HG03039 (cell line): ENCODE measurements around the gene CCR3.

ENCODE experiments used
- ATAC-seq: cut with Tn5 transposase; IDR thresholded peaks from one replicate; pipeline ENCODE4 v1.9.1; 2021; ENCODE audit warnings: mild to moderate bottlenecking, moderate library complexity; ENCODE audit not compliant: unreplicated experiment

The CCR3 gene

DNA sequence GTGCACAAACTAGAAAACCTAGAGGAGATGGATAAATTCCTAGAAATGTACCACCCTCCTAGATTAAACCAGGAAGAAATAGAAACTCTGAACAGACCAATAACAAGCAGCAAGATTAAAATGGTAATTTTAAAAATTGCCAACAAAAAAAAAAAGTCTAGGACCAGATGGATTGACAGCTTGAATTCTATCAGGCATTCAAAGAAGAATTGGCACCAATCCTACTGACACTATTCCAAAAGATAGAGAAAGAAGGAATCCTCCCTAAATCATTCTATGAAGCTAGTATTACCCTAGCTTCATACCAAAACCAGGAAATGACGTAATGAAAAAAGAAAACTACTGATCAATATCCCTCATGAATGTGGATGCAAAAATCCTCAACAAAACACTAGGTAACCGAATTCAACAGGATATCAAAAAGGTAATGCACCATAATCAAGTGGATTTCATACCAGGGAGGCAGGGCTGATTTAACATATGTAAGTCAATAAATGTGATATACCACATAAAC lies 24.0 kb upstream of the CCR3 start:
- no peak for ATAC-seq

- no peak for ATAC-seq
These were observed 20.9 kb upstream of the CCR3 start for GRCh38 chr3:46221391-46221790.

DNA sequence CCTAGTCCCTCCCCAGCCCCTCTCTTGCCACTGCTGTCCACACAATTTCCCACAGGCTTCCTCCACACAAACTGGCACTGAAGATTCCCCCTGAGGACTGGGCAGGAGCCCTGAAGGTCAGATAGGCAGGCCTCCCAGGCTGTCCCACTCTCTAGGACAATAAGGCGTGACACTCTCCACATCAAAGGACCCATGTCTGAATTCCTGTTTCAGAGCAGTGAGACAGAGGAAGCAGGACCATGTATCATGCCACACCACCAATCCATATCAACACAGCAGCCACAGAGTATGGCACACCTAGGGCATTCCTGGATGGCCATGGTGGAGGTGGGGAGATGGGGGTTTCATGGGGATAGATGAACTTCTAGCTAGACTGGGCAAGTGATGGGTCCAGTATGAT lies 20.3 kb upstream of the CCR3 start:
- ATAC-seq: no peak

DNA sequence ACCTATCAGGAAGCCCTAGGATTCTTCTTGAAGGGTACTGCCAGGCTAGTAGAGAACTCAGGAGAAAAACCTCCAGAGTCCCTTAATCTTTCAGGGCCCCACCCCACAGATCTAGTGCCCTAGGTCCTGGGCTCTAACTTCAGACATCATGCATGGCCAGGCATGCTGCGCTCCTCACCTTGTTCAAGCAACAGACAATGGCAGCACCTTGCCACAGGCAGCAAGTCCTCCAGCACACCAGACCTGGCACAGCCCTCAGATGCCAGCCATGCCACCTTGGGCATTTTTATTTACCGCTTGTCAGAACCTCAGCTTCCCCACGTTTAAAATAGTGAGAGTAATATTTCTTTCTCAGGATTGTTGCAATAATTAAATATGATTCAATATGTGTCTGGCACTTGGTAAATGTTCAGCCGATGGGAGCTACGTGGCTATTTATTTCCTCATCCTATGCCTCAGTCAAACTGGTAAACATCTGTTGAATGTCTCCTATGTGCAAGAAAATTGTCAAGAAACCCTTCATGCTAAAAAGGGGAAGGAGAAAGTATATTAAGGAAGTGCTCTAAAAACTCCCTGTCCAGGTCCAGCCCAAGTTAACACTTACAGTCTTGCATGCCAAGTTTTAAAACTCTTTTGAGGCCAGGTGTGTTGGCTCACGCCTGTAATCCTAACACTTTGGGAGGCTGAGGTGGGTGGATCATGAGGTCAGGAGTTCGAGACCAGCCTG lies 19.7 kb upstream of the CCR3 start:
- no peak for ATAC-seq

- ATAC-seq: no peak
These were observed 13.7 kb upstream of the CCR3 start for GRCh38 chr3:46228260-46229242.

DNA sequence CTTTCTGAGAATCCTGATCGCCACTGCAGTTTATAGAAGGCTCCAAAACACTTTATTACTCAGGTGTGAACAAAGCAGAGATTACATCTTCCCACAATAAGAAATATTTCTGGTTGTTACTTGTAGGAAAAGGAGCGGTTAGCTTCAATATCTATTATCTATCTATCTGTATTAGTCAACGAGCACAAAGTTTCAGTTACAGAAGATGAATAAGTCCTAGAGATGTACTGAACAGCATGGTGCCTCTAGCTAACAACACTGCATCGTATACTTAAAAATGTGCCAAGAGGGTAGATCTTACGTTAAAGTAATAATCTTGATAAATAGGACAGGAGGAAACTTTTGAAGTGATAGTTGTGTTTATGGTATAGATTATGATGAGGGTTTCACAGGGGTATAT lies 10.9 kb upstream of the CCR3 start:
- ATAC-seq: no peak

DNA sequence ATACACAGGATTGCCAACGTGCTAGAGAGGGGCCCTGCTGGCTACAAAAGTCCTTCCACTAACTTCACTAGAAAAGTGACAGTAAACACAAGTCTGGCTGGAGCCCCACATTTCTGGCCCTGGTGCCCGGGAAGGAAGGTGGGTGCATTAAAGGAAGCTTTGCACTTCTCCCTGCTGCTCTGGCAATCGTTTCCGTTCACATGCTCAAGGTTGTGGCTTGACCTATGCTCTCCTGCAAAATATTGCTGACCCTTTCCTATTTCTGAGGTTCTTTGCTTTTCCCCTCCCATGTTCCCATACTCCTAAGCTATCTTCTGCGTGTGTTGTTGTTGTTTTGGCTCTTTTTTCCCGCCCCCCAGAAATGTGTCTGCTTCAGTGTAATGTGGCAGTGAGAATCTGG lies 9.1 kb upstream of the CCR3 start:
- ATAC-seq: no peak

DNA sequence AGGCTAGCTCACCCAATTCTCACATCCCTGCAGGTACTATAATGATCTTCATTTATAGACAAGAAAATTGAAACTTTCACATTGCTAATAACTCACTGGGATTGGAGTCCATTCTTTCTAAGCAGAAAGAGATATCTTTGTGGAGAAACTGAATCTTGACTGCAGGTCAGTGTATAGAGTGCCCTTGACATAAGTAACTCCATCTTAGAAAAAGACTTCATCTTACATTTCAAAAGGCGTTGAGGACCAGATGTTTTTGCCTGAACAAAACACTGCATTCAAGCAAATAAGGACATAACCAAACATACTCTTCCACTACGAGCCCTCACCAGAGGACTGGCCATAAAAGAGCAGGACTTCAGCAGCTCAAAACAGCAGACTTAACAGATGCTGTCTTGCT lies 6.8 kb upstream of the CCR3 start:
- no peak for ATAC-seq

DNA sequence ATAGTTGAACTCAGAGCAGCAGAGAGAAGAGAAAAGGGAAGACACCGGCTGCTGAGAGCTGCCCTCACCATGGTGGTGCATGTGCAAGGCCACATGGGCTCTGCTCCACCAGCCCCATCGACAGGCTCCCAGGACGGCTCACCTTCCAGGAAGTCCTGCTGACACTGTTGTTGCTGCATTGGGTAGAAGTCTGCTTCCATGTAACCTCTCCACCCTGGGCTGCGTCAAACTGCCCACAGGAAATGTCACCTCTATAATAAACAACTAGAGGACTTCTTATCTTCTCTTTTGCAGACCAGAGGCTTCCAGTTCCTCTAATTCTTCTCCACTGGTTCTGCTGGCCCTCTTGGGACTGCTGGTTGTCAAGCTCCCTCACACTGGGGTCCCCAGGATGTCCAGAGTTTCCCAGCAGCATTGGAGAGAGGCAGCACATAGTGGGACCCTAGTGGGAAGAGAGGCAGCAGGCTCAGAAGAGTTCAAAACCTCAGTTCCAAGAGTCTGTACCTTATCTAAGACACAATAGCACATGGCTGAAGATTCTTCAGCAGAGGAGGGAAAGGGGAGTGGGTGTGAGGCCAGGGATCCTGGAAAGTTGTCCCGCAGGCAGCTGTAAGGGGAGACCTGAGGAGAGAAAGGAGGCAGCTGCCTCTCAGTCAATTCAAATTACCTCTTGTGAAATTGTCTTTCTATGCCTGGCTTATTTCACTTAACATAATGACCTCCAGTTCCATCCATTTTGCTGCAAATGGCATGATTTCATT lies 5.8 kb upstream of the CCR3 start:
- no peak for ATAC-seq

DNA sequence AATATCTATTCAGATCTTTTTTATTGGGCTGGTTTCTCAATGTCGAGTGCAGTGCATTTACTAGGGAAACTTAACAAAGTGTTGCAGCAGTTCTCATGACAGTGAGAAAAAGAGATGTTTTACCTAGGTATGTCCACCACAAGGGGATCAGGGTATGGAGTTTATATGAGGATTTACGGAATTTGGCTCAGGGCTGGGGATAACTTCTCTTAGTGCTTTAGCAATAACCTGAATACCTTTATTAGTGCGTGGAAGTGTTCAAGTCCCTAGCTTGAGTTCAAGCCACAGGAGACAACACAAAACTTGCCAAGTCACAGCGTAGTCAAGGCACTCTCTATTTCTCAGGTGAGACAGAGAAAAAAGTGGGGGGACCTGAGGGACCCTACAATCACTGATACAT lies 3.9 kb upstream of the CCR3 start:
- no peak for ATAC-seq

DNA sequence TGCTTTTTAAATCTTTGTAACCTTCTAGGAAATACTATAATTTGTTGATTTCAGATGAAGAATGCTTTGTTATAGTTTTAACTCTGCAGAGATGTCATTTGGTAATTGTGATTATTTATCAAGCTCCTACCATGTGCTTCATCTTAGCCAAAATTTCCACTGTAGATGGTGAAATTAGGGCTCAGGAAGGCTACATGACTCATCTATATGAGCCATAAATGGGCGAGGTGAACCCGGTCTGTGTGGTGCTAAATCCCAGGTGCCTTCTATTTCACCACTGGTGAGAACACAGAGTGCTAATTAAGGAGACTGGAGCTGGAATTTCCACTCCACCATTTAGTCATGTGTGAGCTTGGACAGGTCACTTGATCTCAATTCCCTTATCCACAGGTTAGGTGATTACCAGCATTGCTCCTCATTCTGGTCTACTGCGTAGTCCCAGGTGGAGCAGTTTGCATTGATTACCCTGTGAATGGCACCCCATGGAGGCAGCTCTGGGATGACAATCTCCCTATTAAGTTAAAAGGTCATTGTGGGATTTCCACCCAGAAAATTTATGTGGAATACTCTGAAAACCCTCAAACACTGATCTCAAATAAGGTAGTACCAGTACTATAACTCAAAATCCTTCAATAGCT lies 2.8 kb upstream of the CCR3 start:
- ATAC-seq: no peak

GRCh38 chr3:46239952-46240351 lies 2.3 kb upstream of the CCR3 start:
- ATAC-seq: no peak

GRCh38 chr3:46243560-46243959 lies 1.3 kb downstream of the CCR3 start:
- ATAC-seq: no peak

GRCh38 chr3:46245146-46245545 lies 2.9 kb downstream of the CCR3 start:
- ATAC-seq: no peak

DNA sequence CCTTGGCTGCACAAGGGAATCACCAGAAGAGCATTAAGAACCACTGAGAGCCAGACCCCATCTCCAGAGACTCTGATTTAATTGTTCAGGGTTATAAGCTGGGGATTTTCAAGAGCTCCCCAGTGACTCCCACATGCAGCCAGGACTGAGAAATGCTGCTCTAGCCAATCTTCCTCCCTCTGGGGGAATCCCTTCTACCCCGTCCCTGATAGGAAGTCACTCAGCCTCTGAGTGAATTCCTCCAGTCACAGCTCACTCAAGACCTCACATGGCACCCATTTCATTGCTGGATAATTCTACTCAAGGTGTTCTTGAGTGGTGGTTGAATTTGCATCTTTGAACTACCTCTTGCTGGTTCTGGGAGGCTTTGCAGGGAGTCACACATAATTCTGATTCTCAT lies 10.7 kb downstream of the CCR3 start:
- no peak for ATAC-seq

GRCh38 chr3:46258525-46258924 lies 16.3 kb downstream of the CCR3 start:
- ATAC-seq: no peak

DNA sequence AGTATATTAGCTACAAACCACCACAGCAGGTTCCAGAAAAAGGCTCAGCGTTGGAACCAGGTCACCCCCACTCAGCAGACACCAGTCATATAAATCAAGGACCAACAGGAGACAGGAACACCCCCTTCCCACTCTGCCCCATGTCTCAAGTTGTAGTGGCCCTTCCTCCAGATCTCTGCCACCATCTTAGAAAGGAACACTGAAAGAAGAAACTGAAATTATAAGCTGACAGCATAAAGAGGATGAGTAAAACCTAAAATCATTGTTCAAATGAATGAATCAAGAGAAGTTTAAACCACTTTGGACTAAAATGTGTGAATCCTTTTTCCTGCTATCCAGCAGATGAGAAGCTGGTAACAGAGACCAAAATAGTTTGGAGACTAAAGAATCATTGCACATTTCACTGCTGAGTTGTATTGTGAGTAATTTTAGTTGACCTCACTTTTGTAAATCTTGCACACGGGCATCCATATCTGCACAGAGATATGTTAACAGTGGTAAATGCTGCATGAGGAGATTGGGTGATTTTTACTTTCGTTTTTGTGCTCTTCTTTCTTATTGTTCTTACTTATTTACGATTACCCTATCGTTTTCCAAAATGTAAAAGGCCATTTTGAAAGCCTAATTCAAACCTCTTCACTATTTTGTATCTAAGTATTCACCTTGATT lies 19.8 kb downstream of the CCR3 start:
- ATAC-seq: no peak

DNA sequence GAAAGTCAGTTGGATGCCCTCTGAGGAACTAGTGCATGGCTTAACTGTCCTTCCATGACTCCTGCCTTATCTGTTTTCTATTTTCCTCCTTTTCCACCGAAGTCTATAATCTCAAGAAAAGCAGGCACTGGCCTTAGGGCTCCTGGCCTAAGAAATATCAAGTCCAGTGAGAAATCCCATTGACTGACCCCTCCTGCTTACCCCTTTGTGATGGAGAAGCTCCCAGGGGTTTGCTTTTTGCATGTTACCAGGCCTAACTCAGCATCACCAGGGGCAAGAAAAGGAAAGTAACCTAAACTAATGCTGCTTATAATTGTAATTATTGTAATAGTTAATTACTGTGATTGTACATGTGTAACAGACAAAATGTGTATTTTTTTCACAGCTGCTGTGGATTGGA lies 21.7 kb downstream of the CCR3 start:
- ATAC-seq: no peak

- ATAC-seq: no peak
These were observed 24.3 kb downstream of the CCR3 start for GRCh38 chr3:46266598-46266997.

DNA sequence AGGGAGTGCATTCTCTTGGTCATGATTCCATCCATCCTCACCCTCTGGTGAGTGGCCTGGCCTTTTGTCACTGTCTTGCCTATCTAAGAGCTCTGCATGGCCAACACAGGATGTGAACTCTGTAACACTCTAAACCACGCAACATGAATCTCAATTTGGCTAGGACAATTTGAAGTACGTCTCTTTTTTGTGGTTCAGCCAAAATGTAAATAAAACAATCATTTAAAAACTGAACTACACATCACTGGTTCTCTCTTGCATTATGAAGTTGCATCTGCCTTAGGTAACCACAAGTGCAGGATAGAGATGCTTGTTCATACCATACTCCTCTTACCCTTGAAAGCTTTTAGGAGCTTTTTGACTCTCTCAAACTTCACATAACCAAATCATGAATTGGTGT lies 27.3 kb downstream of the CCR3 start:
- no peak for ATAC-seq
